ENCODE results near the gene ZNF143. TPM values are rescaled to one million over a fixed set of nuclear protein-coding genes. Genes with fewer than 3 reads are reported as not detected.
"Not testable (repeated sequence)": the region's sequence is repeated elsewhere in the genome, so short reads cannot be mapped to it uniquely, and the experiment has no call there.

The ZNF143 gene
- total and polyA plus RNA-seq, 2 of the 13 experiments (the other 11 are each of a cell fraction or from before 2014, with no cell fraction given): 22.4 to 35.6 TPM

DNA sequence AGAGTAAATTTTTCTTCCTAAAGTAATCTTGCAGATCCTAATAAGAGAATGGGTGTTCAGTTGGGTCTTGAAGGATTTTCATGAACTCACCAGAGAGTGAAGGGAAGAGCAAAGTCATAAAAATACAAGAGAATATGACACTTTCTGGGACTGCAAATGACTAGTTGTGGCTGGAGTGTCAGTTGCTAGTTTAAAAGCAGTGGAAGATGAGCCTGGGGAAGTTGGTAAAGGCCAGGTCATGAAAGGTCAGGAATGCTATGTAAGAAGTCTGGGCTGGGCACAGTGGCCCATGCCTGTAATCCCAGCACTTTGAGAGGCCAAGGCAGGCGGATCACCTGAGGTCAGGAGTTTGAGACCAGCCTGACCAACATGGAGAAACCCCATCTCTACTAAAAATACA lies 53.8 kb downstream of the ZNF143 start:
- H3K4me1 ChIP-seq (ENCODE audit: insufficient read depth, low read length): peaks cover 53% of the 10 kb centered on the region
- in situ Hi-C loops (cut with HindIII; ENCODE audit: extremely low pct_ligation_motif_present, low pct_unique_long_range_greater_than_20kb); H3K4me3 ChIP-seq (replicated peaks in 1 of 3; ENCODE audit: insufficient read depth in 1 of 3, low read depth in 2 of 3, low read length in 3 of 3); H4K20me1 ChIP-seq (ENCODE audit: insufficient read depth, low read length); BruUV-seq (replicated peaks); H3K27ac ChIP-seq (ENCODE audit: extremely low read length, insufficient read depth, low read length); CTCF ChIA-PET (ENCODE audit: low intra/inter-chr PET ratio, low total read pairs); DNase-seq (ENCODE audit: low spot score); FAIRE-seq; H3K9ac ChIP-seq (ENCODE audit: insufficient read depth, low read depth, low read length); H3K9me3 ChIP-seq (ENCODE audit: low read length); ATAC-seq; H3K4me2 ChIP-seq (ENCODE audit: low read depth, low read length); H3K79me2 ChIP-seq (ENCODE audit: insufficient read depth, low read length); H2AFZ ChIP-seq (ENCODE audit: low read length); H3K27me3 ChIP-seq (ENCODE audit: control insufficient read depth in 1 of 2, insufficient read depth in 2 of 2, low read length in 2 of 2); POLR2A ChIA-PET: not testable (repeated sequence)
- TF ChIP-seq NR2F6 (IDR thresholded peaks at IDR 0.05): 0 out of 2 replicates have a peak, but pooled peaks have one; percentile 21
- TF ChIP-seq NR2F6 (CRISPR knock-in tag; IDR thresholded peaks at IDR 0.05): peak; percentile 41; the same call in 1 of the 2 replicates
- intact Hi-C loops (cut with micrococcal nuclease; ENCODE audit: unreplicated experiment): loop anchor here (10.0 kb wide), 1 partner anchor 340 kb away; no protein-coding TSS in a partner anchor
- WGBS (ENCODE audit: low lambda C conversion rate): 82% methylated on average over 1 of the region's 1 CpG
- peaks cover 3 to 34% of the 10 kb centered on the region in 2 experiments; a peak in 4 of 5 replicates for H3K36me3 ChIP-seq (replicated peaks in 1 of 2; ENCODE audit: control insufficient read depth in 1 of 2, insufficient read depth in 2 of 2, low read length in 2 of 2)

DNA sequence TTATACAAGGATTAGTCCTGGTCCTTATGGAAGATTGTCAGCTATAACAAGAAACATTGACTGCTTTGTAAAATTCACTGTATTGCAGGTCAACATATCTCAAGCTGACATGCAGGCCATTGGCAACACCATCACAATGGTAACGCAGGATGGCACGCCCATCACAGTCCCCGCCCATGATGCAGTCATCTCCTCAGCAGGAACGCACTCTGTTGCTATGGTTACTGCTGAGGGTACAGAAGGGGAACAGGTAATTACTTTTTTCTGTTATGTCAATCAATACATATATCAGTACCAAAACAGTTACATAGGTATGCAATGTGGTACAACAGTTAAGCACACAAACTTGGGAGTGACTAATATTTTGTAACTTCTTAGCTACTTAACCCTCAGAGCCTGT lies 55.3 kb downstream of the ZNF143 start:
- ChIA-PET POLR2A (no interaction called here), CTCF (ENCODE audit: low intra/inter-chr PET ratio, low total read pairs) (no interaction called here)
- H3K4me3 ChIP-seq (replicated peaks in 1 of 3; ENCODE audit: insufficient read depth in 1 of 3, low read depth in 2 of 3, low read length in 3 of 3): no peak overlapping the region
- H3K79me2 ChIP-seq (ENCODE audit: insufficient read depth, low read length): no peaks in the 10 kb centered on the region
- no peak overlapping the region for H2AFZ ChIP-seq (ENCODE audit: low read length)
- ATAC-seq (no peak; the same call in 2 of the 3 replicates), DNase-seq (ENCODE audit: low spot score) (no peak), FAIRE-seq (no peak)
- TF ChIP-seq RFX1 (IDR thresholded peaks at IDR 0.05) (peak; percentile 75), GABPB1 (CRISPR knock-in tag; IDR thresholded peaks at IDR 0.05) (no peak), PLRG1 (conservative IDR thresholded peaks at IDR 0.05) (no peak), RFX3 (CRISPR knock-in tag; IDR thresholded peaks at IDR 0.05) (peak; percentile 42; the same call in 1 of the 2 replicates), SALL1 (CRISPR knock-in tag; IDR thresholded peaks at IDR 0.05) (peak; percentile 51)
- intact Hi-C loops (cut with micrococcal nuclease; ENCODE audit: unreplicated experiment): loop anchor here (10.0 kb wide), 1 partner anchor 341 kb away; no protein-coding TSS in a partner anchor
- no peaks in the 10 kb centered on the region for H3K9me3 ChIP-seq (ENCODE audit: low read length)
- no TSS peak for BruUV-seq (replicated peaks)
- H3K27ac ChIP-seq (ENCODE audit: extremely low read length, insufficient read depth, low read length): no peak overlapping the region
- in situ Hi-C loops (cut with HindIII; ENCODE audit: extremely low pct_ligation_motif_present, low pct_unique_long_range_greater_than_20kb): no loop called here
- no peaks in the 10 kb centered on the region for H4K20me1 ChIP-seq (ENCODE audit: insufficient read depth, low read length)
- H3K36me3 ChIP-seq (replicated peaks in 1 of 2; ENCODE audit: control insufficient read depth in 1 of 2, insufficient read depth in 2 of 2, low read length in 2 of 2): peaks cover 3 to 34% of the 10 kb centered on the region in 2 experiments; a peak in 4 of 5 replicates
- 100% methylated on average over 4 of the region's 4 CpGs for WGBS (ENCODE audit: low lambda C conversion rate)
- no peaks in the 10 kb centered on the region for H3K27me3 ChIP-seq (ENCODE audit: control insufficient read depth in 1 of 2, insufficient read depth in 2 of 2, low read length in 2 of 2)
- no peak overlapping the region for H3K4me2 ChIP-seq (ENCODE audit: low read depth, low read length)
- H3K9ac ChIP-seq (ENCODE audit: insufficient read depth, low read depth, low read length): no peak overlapping the region
- peaks cover 38% of the 10 kb centered on the region for H3K4me1 ChIP-seq (ENCODE audit: insufficient read depth, low read length)
